Thoracic aorta (tissue), 2 donors: ENCODE data around the gene SLC36A4. TPM values are rescaled to one million over a fixed set of nuclear protein-coding genes. Genes with fewer than 3 reads are reported as not detected.
"Not testable (repeated sequence)": the region's sequence is repeated elsewhere in the genome, so short reads cannot be mapped to it uniquely, and the experiment has no call there.

Experiments
- ATAC-seq: fragments of 150-250 bp; one replicate; pipeline ENCODE4 v1.8.0; 2017; ENCODE audit warnings: low read depth; ENCODE audit not compliant: insufficient number of reproducible peaks, low FRiP score
- DNase-seq: peaks from one replicate; pipeline ENCODE4 v3.0.0-alpha.2; 2020; ENCODE audit warnings: low spot score
- H3K27ac ChIP-seq, 2 donors: fragments of 200-600 bp; sonication (generic); 1 replicate in 1 of 2; 2 replicates in 1 of 2; pipeline ENCODE4 v1.5.1; 2016; ENCODE audit warnings: mild to moderate bottlenecking in 2 of 2, moderate library complexity in 2 of 2
- H3K27me3 ChIP-seq: fragments of 200-600 bp; sonication (generic); replicated peaks from 2 replicates; pipeline ENCODE4 v1.6.0; 2016; ENCODE audit warnings: mild to moderate bottlenecking; ENCODE audit not compliant: insufficient read depth
- H3K36me3 ChIP-seq: fragments of 200-600 bp; sonication (generic); one replicate; pipeline ENCODE4 v1.5.1; 2016
- H3K4me1 ChIP-seq, 2 donors: fragments of 200-600 bp; sonication (generic); 1 replicate in 1 of 2; 2 replicates in 1 of 2; pipeline versions ENCODE4 v1.5.1 to v1.6.0; 2016; ENCODE audit warnings: low read depth in 2 of 2, mild to moderate bottlenecking in 1 of 2; ENCODE audit not compliant: control insufficient read depth in 1 of 2
- H3K4me3 ChIP-seq: fragments of 200-600 bp; sonication (generic); 2 replicates; pipeline ENCODE4 v1.5.1; 2016; ENCODE audit warnings: mild to moderate bottlenecking
- H3K9me3 ChIP-seq: fragments of 200-600 bp; sonication (generic); 2 replicates; pipeline ENCODE4 v1.5.1; 2016
- CTCF ChIP-seq: fragments of 200-600 bp; sonication (generic); IDR thresholded peaks from one replicate; pipeline ENCODE4 v1.5.1; 2019; ENCODE audit warnings: antibody characterized with exemption
- total RNA-seq, 2 donors: library from RNA; depleted of rRNA; stranded (reverse); fragments of >200 nt; gene quantifications; one replicate each; pipeline versions ENCODE4 v1.1.0 to v1.2.3, GENCODE V29; 2016

Gene SLC36A4
- total RNA-seq, 2 donors from 2014 or later: 8.5 to 27.2 TPM

- no peaks in the 10 kb centered on the region for H3K27me3 ChIP-seq
- no peaks in the 10 kb centered on the region for H3K4me1 ChIP-seq
- peaks cover 9% of the 10 kb centered on the region for H3K9me3 ChIP-seq
- DNase-seq: no peak
- no peak for TF ChIP-seq CTCF
- ATAC-seq: no peak
- H3K4me3 ChIP-seq: no peak overlapping the region
- H3K36me3 ChIP-seq: no peaks in the 10 kb centered on the region
- no peak overlapping the region for H3K27ac ChIP-seq
Observed at GRCh38 chr11:93188726-93189125, 9.1 kb downstream of the SLC36A4 start.

GRCh38 chr11:93187290-93187689 is 10.5 kb downstream of the SLC36A4 start:
- H3K9me3 ChIP-seq: peaks cover 9% of the 10 kb centered on the region
- no peak for ATAC-seq
- no peaks in the 10 kb centered on the region for H3K27me3 ChIP-seq
- no peak for DNase-seq
- H3K4me1 ChIP-seq: no peaks in the 10 kb centered on the region
- no peaks in the 10 kb centered on the region for H3K36me3 ChIP-seq
- no peak for TF ChIP-seq CTCF
- H3K4me3 ChIP-seq: no peak overlapping the region
- H3K27ac ChIP-seq: no peak overlapping the region

DNA sequence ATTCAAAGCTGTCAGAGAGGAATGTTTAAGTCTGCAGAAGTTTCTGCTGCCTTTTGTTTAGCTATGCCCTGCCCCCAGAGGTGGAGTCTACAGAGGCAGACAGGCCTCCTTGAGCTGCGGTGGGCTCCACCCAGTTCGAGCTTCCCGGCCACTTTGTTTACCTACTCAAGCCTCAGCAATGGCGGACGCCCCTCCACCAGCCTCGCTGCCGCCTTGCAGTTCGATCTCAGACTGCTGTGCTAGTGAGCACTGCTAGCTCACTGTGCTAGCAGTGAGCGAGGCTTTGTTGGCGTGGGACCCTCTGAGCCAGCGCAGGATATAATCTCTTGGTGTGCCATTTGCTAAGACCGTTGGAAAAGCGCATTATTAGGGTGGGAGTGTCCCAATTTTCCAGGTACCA is 19.9 kb downstream of the SLC36A4 start:
- DNase-seq, H3K4me1 ChIP-seq, ATAC-seq, H3K27me3 ChIP-seq, H3K4me3 ChIP-seq, H3K9me3 ChIP-seq, H3K27ac ChIP-seq: not testable (repeated sequence)
- H3K36me3 ChIP-seq: peaks cover 19% of the 10 kb centered on the region

- no peak for ATAC-seq
- H3K27me3 ChIP-seq: no peaks in the 10 kb centered on the region
- TF ChIP-seq CTCF: no peak
- H3K4me3 ChIP-seq: no peak overlapping the region
- no peaks in the 10 kb centered on the region for H3K9me3 ChIP-seq
- DNase-seq: no peak
- H3K4me1 ChIP-seq: no peaks in the 10 kb centered on the region
- H3K27ac ChIP-seq: no peak overlapping the region
- H3K36me3 ChIP-seq: no peaks in the 10 kb centered on the region
Observed at GRCh38 chr11:93169950-93170561, 27.7 kb downstream of the SLC36A4 start.

DNA sequence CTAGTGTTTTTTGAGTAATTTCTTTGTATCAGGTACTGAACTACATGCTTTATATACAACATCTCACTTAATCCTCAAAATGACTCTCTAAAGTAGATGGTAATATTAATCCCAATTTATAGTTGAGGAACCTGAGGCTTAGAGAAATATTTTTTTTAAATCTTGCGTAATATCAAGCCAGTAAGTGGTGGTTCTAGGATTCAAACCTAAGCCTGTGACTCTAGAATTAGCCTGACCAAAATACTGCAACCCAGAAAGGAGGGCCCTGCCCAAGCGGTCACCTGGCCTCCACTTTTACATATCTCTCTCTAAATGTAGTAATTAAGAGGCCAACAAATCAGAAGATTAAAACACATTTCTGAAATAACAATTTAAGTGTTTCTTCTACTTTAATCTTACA is 28.6 kb downstream of the SLC36A4 start:
- Histone ChIP-seq H3K27ac (no peak overlapping the region), H3K4me3 (no peak overlapping the region), H3K36me3 (peaks cover 6% of the 10 kb centered on the region), H3K27me3 (no peaks in the 10 kb centered on the region), H3K4me1 (no peaks in the 10 kb centered on the region), H3K9me3 (no peaks in the 10 kb centered on the region)
- DNase-seq (no peak), ATAC-seq (no peak)
- no peak for TF ChIP-seq CTCF

- Histone ChIP-seq H3K27ac (no peak overlapping the region), H3K4me3 (no peak overlapping the region), H3K36me3 (peaks cover 11% of the 10 kb centered on the region), H3K4me1 (no peaks in the 10 kb centered on the region), H3K9me3 (no peaks in the 10 kb centered on the region), H3K27me3 (no peaks in the 10 kb centered on the region)
- ATAC-seq (no peak), DNase-seq (no peak)
- no peak for TF ChIP-seq CTCF
Observed at GRCh38 chr11:93166862-93167261, 30.9 kb downstream of the SLC36A4 start.
